HG03060 (cell line): Measurements from ENCODE around the gene NANOS1.
"Not testable (repeated sequence)": the region's sequence is repeated elsewhere in the genome, so short reads cannot be mapped to it uniquely, and the experiment has no call there.

Experiments
- ATAC-seq: cut with Tn5 transposase; IDR thresholded peaks from one replicate; pipeline ENCODE4 v1.9.1; 2021; ENCODE audit warnings: low read depth, moderate number of reproducible peaks; ENCODE audit not compliant: unreplicated experiment

Gene NANOS1

GRCh38 chr10:119006451-119007210 is 22.9 kb upstream of the NANOS1 start:
- no peak for ATAC-seq

GRCh38 chr10:119007211-119007574 is 22.3 kb upstream of the NANOS1 start:
- ATAC-seq = no peak

- ATAC-seq = no peak
Measured at GRCh38 chr10:119020627-119020946, 8.9 kb upstream of the NANOS1 start.

GRCh38 chr10:119022846-119023552 is 6.5 kb upstream of the NANOS1 start:
- ATAC-seq = no peak

- ATAC-seq = no peak
Measured at GRCh38 chr10:119023553-119023868, 6.0 kb upstream of the NANOS1 start.

GRCh38 chr10:119024882-119025281 is 4.6 kb upstream of the NANOS1 start:
- ATAC-seq = no peak

GRCh38 chr10:119025336-119025735 is 4.2 kb upstream of the NANOS1 start:
- ATAC-seq = no peak

- no peak for ATAC-seq
Measured at GRCh38 chr10:119025776-119026175, 3.7 kb upstream of the NANOS1 start.

- ATAC-seq = no peak
Measured at GRCh38 chr10:119026301-119027110, 3.0 kb upstream of the NANOS1 start.

- ATAC-seq = not testable (repeated sequence)
Measured at GRCh38 chr10:119028445-119028899, 1.0 kb upstream of the NANOS1 start.

GRCh38 chr10:119028900-119029612 is 458 bp upstream of the NANOS1 start:
- no peak for ATAC-seq

- peak; percentile 36 for ATAC-seq
Measured at GRCh38 chr10:119030421-119031250, 1.1 kb downstream of the NANOS1 start.

GRCh38 chr10:119031496-119032059 is 2.1 kb downstream of the NANOS1 start:
- ATAC-seq = no peak

GRCh38 chr10:119039161-119039560 is 9.6 kb downstream of the NANOS1 start:
- no peak for ATAC-seq

GRCh38 chr10:119041326-119041725 is 11.8 kb downstream of the NANOS1 start:
- ATAC-seq = no peak

GRCh38 chr10:119042169-119042568 is 12.7 kb downstream of the NANOS1 start:
- ATAC-seq = no peak

- ATAC-seq = no peak
Measured at GRCh38 chr10:119045561-119045960, 16.0 kb downstream of the NANOS1 start.

GRCh38 chr10:119049361-119049760 is 19.8 kb downstream of the NANOS1 start:
- no peak for ATAC-seq

- no peak for ATAC-seq
Measured at GRCh38 chr10:119049777-119050176, 20.3 kb downstream of the NANOS1 start.

GRCh38 chr10:119051775-119052174 is 22.3 kb downstream of the NANOS1 start:
- no peak for ATAC-seq
